Measurements from ENCODE around the gene RMI2. TPM values are rescaled to one million over a fixed set of nuclear protein-coding genes. Genes with fewer than 3 reads are reported as not detected.
A peak's percentile ranks its signal among the peaks of the same experiment; 100 is the strongest.

The RMI2 gene
- total and polyA plus RNA-seq, 9 of the 15 experiments (the other 6 are each of a cell fraction or from before 2014, with no cell fraction given), result 8.0 to 43.4 (median 32.5) TPM

DNA sequence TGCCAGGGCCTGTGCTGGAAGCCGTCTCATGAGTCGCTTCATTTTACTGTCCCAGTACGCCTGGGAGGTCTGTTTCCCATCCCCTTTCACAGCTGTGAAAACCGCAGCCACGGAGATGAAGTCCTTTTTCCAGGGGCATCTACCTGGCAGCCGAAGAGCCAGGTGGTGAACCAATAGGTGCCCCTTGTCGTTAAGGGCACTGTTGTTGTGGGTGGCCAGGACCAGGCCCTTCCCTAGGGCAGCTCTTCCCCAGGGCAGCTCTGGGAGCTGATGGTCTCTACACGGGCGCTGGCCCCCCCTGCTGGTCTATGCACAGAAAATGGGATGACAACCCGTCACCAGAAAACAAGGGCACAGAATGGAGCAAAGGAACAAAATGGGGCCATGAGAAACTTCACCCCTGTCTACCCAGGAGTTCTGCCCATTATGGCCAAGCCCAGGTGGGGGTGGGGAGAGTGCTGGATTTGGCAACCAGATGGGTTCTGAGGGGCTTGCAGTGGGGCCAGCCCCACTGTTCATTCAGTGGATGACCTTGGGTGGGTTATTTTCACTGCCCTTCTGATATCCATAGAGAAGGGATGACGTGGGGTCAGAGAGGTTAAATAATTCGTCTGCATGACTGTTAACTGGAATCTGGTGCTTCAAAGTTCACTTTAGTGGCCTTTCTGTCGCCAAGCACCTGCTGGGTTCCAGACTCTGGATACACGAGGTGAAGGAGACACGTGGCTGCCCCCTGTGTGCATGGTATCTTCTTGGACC is 11.5 kb downstream of the RMI2 start (continued):
- TF ChIP-seq, protein P1, sequence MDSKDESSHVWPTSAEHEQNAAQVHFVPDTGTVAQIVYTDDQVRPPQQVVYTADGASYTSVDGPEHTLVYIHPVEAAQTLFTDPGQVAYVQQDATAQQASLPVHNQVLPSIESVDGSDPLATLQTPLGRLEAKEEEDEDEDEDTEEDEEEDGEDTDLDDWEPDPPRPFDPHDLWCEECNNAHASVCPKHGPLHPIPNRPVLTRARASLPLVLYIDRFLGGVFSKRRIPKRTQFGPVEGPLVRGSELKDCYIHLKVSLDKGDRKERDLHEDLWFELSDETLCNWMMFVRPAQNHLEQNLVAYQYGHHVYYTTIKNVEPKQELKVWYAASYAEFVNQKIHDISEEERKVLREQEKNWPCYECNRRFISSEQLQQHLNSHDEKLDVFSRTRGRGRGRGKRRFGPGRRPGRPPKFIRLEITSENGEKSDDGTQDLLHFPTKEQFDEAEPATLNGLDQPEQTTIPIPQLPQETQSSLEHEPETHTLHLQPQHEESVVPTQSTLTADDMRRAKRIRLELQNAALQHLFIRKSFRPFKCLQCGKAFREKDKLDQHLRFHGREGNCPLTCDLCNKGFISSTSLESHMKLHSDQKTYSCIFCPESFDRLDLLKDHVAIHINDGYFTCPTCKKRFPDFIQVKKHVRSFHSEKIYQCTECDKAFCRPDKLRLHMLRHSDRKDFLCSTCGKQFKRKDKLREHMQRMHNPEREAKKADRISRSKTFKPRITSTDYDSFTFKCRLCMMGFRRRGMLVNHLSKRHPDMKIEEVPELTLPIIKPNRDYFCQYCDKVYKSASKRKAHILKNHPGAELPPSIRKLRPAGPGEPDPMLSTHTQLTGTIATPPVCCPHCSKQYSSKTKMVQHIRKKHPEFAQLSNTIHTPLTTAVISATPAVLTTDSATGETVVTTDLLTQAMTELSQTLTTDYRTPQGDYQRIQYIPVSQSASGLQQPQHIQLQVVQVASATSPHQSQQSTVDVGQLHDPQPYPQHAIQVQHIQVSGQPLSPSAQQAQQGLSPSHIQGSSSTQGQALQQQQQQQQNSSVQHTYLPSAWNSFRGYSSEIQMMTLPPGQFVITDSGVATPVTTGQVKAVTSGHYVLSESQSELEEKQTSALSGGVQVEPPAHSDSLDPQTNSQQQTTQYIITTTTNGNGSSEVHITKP (IDR thresholded peaks at IDR 0.05; ENCODE audit: partially characterized antibody), result peak; percentile 67
- TF ChIP-seq, protein P2, sequence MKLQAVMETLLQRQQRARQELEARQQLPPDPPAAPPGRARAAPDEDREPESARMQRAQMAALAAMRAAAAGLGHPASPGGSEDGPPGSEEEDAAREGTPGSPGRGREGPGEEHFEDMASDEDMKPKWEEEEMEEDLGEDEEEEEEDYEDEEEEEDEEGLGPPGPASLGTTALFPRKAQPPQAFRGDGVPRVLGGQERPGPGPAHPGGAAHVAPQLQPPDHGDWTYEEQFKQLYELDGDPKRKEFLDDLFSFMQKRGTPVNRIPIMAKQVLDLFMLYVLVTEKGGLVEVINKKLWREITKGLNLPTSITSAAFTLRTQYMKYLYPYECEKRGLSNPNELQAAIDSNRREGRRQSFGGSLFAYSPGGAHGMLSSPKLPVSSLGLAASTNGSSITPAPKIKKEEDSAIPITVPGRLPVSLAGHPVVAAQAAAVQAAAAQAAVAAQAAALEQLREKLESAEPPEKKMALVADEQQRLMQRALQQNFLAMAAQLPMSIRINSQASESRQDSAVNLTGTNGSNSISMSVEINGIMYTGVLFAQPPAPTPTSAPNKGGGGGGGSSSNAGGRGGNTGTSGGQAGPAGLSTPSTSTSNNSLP (IDR thresholded peaks at IDR 0.05; ENCODE audit: borderline replicate concordance, low read depth, low read length), result no peak
- no peak for TF ChIP-seq NCOA6 (IDR thresholded peaks at IDR 0.05)
